PC-3 (cell line): ENCODE measurements around the gene KMT5C. TPM values are rescaled to one million over a fixed set of nuclear protein-coding genes. Genes with fewer than 3 reads are reported as not detected.

Experiments
- ATAC-seq: fragments of 200-7000 bp; cut with Tn5 transposase; 2 replicates; pipeline ENCODE4 v1.9.1; 2020; ENCODE audit warnings: mild to moderate bottlenecking, moderate library complexity
- Bru-seq: library from RNA; stranded (reverse); fragments of 400-500 nt; gene quantifications from one replicate; lab custom pipeline; 2021; lab: Mats Ljungman, UMichigan
- BruChase-seq, 2 experiments: library from RNA; stranded (reverse); fragments of 400-500 nt; gene quantifications; one replicate each; lab custom pipeline; 2021; lab: Mats Ljungman, UMichigan
- BruUV-seq: library from RNA; stranded (reverse); fragments of 400-500 nt; replicated peaks from 2 replicates; lab custom pipeline; 2021; lab: Mats Ljungman, UMichigan
- CTCF ChIA-PET: fragments of 300-600 bp; sonication (Branson Sonifier 250); formaldehyde crosslinking; loops from one replicate; lab custom pipeline; 2022; ENCODE audit warnings: antibody characterized with exemption; lab: Charles Lee
- POLR2A ChIA-PET: fragments of 300-600 bp; sonication (Branson Sonifier 250); formaldehyde crosslinking; loops from one replicate; lab custom pipeline; 2022; ENCODE audit warnings: antibody characterized with exemption; ENCODE audit not compliant: unreplicated experiment; lab: Charles Lee
- DNase-seq: peaks from one replicate; pipeline ENCODE4 v3.0.0-alpha.2; 2015
- H2AFZ ChIP-seq: fragments of 300-600 bp; sonication (generic); 2 replicates; pipeline ENCODE4 v1.6.0; 2016; ENCODE audit warnings: antibody characterized with exemption, low read length
- H3F3A ChIP-seq: fragments of 300-600 bp; sonication (generic); one replicate; pipeline ENCODE4 v1.6.0; 2017; ENCODE audit warnings: antibody characterized with exemption, low read length, control low read depth, mild to moderate bottlenecking; ENCODE audit not compliant: unreplicated experiment
- H3K27ac ChIP-seq: fragments of 300-600 bp; sonication (generic); 2 replicates; pipeline ENCODE4 v1.5.1; 2016; ENCODE audit warnings: mild to moderate bottlenecking, low read length
- H3K27me3 ChIP-seq: fragments of 300-600 bp; sonication (generic); 2 replicates; pipeline ENCODE4 v1.6.1; 2016; ENCODE audit warnings: low read length, mixed read lengths
- H3K36me3 ChIP-seq: fragments of 300-600 bp; sonication (generic); 2 replicates; pipeline ENCODE4 v1.6.1; 2016; ENCODE audit warnings: low read depth, mixed run types, low read length, mixed read lengths
- H3K4me1 ChIP-seq: fragments of 300-600 bp; sonication (generic); 2 replicates; pipeline ENCODE4 v1.5.1; 2016; ENCODE audit warnings: low read length; ENCODE audit not compliant: insufficient read depth
- H3K4me2 ChIP-seq: fragments of 300-600 bp; sonication (generic); 2 replicates; pipeline ENCODE4 v1.6.0; 2016; ENCODE audit warnings: low read length
- H3K4me3 ChIP-seq: fragments of 300-600 bp; sonication (generic); 2 replicates; pipeline ENCODE4 v1.5.1; 2016; ENCODE audit warnings: mild to moderate bottlenecking, low read length, mixed read lengths
- H3K79me2 ChIP-seq: fragments of 300-600 bp; sonication (generic); 2 replicates; pipeline ENCODE4 v1.6.1; 2017; ENCODE audit warnings: low read length, mixed read lengths
- H3K9ac ChIP-seq: fragments of 300-600 bp; sonication (generic); 2 replicates; pipeline ENCODE4 v1.6.0; 2016; ENCODE audit warnings: mild to moderate bottlenecking, low read length
- H3K9me2 ChIP-seq: fragments of 300-600 bp; sonication (generic); replicated peaks from 2 replicates; pipeline ENCODE4 v1.6.1; 2016; ENCODE audit warnings: mixed run types, low read length, mixed read lengths
- H3K9me3 ChIP-seq: fragments of 300-600 bp; sonication (generic); 2 replicates; pipeline ENCODE4 v1.6.1; 2016; ENCODE audit warnings: low read length, mixed read lengths
- H4K20me1 ChIP-seq: fragments of 300-600 bp; sonication (generic); 2 replicates; pipeline ENCODE4 v1.6.1; 2016; ENCODE audit warnings: low read length, mixed read lengths
- CTCF ChIP-seq: fragments of 300-600 bp; sonication (generic); conservative IDR thresholded peaks from 2 replicates; pipeline ENCODE4 v1.5.1; 2017; ENCODE audit warnings: antibody characterized with exemption, low read depth, mild to moderate bottlenecking, low read length
- EZH2 ChIP-seq: fragments of 300-600 bp; sonication (generic); IDR thresholded peaks from one replicate; pipeline ENCODE4 v1.6.1; 2017; ENCODE audit warnings: antibody characterized with exemption, mild to moderate bottlenecking, low read length; ENCODE audit not compliant: unreplicated experiment
- EZH2phosphoT487 ChIP-seq: fragments of 300-600 bp; sonication (generic); IDR thresholded peaks from 2 replicates; pipeline ENCODE4 v1.6.1; 2018; ENCODE audit warnings: mild to moderate bottlenecking, antibody characterized with exemption, low read length, borderline replicate concordance
- intact Hi-C: fragments of 100-400 bp; cut with micrococcal nuclease; formaldehyde crosslinking; loops from 2 replicates; pipeline ENCODE4 v1.9.0; 2023
- long read RNA-seq: library from polyadenylated mRNA; unstranded; transcript quantifications from one replicate; pipeline ENCODE4 v2.0.0, GENCODE V29; 2021; ENCODE audit not compliant: unreplicated experiment
- total RNA-seq: library from RNA; depleted of rRNA; stranded (reverse); fragments of >200 nt; gene quantifications from 2 replicates; pipeline ENCODE4 v1.2.3, GENCODE V29; 2014; rRNA removed

The KMT5C gene
- total RNA-seq = 21.9 and 36.6 TPM in 2 replicates
- percentile 61 among the genes with signal in this experiment for Bru-seq, nascent RNA
- BruChase-seq, experiment 1, labeled RNA remaining after a 6-hour chase = percentile 67 among the genes with signal in this experiment
- BruChase-seq, experiment 2, labeled RNA remaining after a 2-hour chase = percentile 67 among the genes with signal in this experiment
- long read RNA-seq, partial matches to known transcripts = 6 of 24 reads
- long read RNA-seq, other reads (novel, unspliced or antisense) = 11 of 24 reads

- no peaks in the 10 kb centered on the region for H3K9me3 ChIP-seq
- ChIA-PET POLR2A (interaction anchor here (0.5 to 1.8 kb wide), 19 partner anchors 11 to 1495 kb away, joined by 3 to 9 read pairs (median 4); partner anchors contain the start of genes BRSK1, HSPBP1, ISOC2 and PPP6R1), CTCF (interaction anchor here (0.6 to 1.5 kb wide), 7 partner anchors 9 to 45 kb away, joined by 3 to 9 read pairs (median 5); partner anchors contain the start of gene TMEM238)
- H3K4me3 ChIP-seq = peak within 1 kb of the TSS; percentile 80
- no peaks in the 10 kb centered on the region for H4K20me1 ChIP-seq
- TF ChIP-seq CTCF (peak; percentile 27; the same call in 1 of the 2 replicates), EZH2phosphoT487 (no peak), EZH2 (no peak)
- no peaks in the 10 kb centered on the region for H3F3A ChIP-seq
- H3K79me2 ChIP-seq = peaks cover 11% of the 10 kb centered on the region
- H3K36me3 ChIP-seq = no peaks in the 10 kb centered on the region
- H3K27me3 ChIP-seq = no peaks in the 10 kb centered on the region
- peak within 1 kb of the TSS; percentile 95 for H3K27ac ChIP-seq
- ATAC-seq (peak; percentile 86), DNase-seq (peak; percentile 100)
- H3K4me1 ChIP-seq = peaks cover 19% of the 10 kb centered on the region
- peak within 1 kb of the TSS; percentile 97 for H3K4me2 ChIP-seq
- no peaks in the 10 kb centered on the region for H3K9me2 ChIP-seq
- BruUV-seq = no TSS peak
- intact Hi-C loops = loop anchor here (1.0 to 5.0 kb wide), 4 partner anchors 16 to 127 kb away; partner anchors contain the start of genes COX6B2, RPL28 and TMEM238
- H3K9ac ChIP-seq = peak within 1 kb of the TSS; percentile 88
- H2AFZ ChIP-seq = peak within 1 kb of the TSS; percentile 72
Measured at GRCh38 chr19:55339105-55339888, at the start of gene KMT5C. TSS of gene KMT5C (plus strand) at chr19:55339876. CDS start at chr19:55341937, 2,061 bp downstream.

GRCh38 chr19:55297267-55297666, 42.4 kb upstream of the KMT5C start:
- Histone ChIP-seq H3K27ac (no peak overlapping the region), H3K27me3 (no peaks in the 10 kb centered on the region), H4K20me1 (no peaks in the 10 kb centered on the region), H3K4me3 (no peak overlapping the region), H3K4me2 (no peak overlapping the region), H3F3A (no peaks in the 10 kb centered on the region), H3K9ac (no peak overlapping the region), H3K9me3 (no peaks in the 10 kb centered on the region), H3K36me3 (no peaks in the 10 kb centered on the region), H3K4me1 (peaks cover 7% of the 10 kb centered on the region; the same call in 1 of the 2 replicates), H3K9me2 (no peaks in the 10 kb centered on the region), H2AFZ (no peak overlapping the region), H3K79me2 (no peaks in the 10 kb centered on the region)
- BruUV-seq = no TSS peak
- ChIA-PET POLR2A (no interaction called here), CTCF (interaction anchor here (0.5 kb wide), 1 partner anchor 87 kb away, joined by 3 read pairs; no protein-coding TSS in a partner anchor)
- DNase-seq (no peak), ATAC-seq (no peak)
- TF ChIP-seq CTCF (no peak), EZH2 (no peak), EZH2phosphoT487 (no peak)
- intact Hi-C loops = no loop called here
